Measurements from ENCODE around the gene GTPBP10. TPM values are rescaled to one million over a fixed set of nuclear protein-coding genes. Genes with fewer than 3 reads are reported as not detected.
"Not testable (repeated sequence)": the region's sequence is repeated elsewhere in the genome, so short reads cannot be mapped to it uniquely, and the experiment has no call there.

GTPBP10 gene, protein sequence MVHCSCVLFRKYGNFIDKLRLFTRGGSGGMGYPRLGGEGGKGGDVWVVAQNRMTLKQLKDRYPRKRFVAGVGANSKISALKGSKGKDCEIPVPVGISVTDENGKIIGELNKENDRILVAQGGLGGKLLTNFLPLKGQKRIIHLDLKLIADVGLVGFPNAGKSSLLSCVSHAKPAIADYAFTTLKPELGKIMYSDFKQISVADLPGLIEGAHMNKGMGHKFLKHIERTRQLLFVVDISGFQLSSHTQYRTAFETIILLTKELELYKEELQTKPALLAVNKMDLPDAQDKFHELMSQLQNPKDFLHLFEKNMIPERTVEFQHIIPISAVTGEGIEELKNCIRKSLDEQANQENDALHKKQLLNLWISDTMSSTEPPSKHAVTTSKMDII
- polyA plus RNA-seq: 1 to 10 TPM; 7.0 to 9.3 (median 8.3) TPM

DNA sequence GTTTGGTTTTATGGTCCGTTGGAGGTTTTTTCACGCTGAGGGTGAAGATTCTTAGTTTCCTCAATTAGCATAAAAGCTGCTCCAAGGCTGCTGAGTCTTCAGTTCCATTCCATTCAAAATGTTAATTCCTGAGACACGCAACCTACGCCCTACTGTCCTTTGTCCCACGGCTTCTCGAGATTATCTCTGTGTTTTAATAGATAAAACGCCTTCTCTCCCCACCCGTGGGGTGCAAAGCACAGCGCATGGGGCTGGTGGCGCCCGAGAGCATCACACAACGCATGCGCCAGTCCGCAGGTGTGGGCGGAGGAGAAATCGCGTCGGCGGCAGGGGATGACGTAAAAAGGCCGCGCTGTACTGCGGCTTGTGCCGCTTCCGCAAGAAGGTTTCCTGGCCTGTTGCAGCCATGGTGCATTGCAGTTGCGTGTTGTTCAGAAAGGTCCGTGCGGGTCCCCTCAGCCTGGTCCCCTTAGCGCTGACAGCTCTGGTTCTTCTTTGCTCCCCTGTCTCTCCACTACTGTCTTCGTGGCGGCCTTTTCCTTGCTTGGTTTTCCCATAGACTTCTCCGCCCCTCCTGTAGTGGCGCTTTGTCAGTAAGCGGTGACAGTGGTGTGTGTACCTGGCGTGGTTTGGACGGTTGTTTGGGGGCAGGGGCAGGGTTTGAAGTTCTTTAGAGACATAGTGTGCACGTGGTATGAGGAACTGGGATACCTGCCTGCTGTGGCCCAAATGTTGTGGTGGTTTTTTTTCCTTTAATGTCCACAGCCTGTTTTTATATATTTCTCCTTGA lies at the start of gene GTPBP10:
GTPBP10 (plus strand) TSS at position 381 of the 790 bp plus-strand sequence; CDS start at position 407, 26 bp downstream.
- 0 to 1% (median 0%) methylated on average over 37 of the region's 37 CpGs for WGBS, 3 donors
- H3K27ac ChIP-seq (ENCODE audit: low read depth, low read length): no peak within 1 kb of the TSS

DNA sequence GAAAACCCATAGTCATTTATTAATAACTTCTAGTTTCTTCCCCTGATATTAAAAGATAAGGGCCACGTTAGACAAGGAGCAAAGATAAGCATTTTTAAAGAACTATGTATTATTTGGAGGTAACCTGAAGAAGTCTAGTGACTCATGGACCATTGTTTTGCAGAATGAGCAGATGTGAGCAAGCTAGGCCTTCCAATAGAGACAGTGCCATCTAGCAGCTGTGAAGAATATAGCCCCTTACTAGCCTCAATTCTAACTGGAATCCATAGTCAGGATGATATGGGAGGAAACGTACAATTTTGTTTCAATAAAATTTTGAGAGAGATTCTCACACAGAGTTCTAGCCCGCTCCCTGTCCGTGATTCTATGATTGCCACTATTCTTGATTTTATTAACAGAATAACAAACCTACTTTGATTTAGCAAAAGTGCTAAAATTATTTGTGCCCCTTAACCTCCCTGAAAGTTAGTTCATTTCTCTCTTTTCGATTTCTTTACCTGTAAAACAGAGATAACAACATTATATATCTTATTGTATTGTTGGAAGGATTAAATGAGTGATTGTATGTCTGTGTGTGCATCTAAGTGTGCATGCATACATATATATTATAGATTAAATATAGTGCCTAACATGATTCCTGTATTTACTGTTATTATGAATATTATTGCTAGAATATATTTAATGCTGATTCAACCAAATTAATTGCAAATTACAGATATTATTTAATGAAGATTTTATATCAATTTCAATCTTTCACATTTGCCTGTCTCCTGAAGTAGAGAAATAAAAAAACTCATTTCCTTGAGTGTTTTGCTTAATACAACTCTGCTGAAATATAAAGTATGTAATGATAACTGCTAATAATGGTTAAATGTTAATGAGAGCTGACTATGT lies 48.1 kb upstream of the GTPBP10 start:
- WGBS, 3 donors: 50 to 61% (median 58%) methylated on average over 5 of the region's 5 CpGs
- no peak overlapping the region for H3K27ac ChIP-seq (ENCODE audit: low read depth, low read length)

DNA sequence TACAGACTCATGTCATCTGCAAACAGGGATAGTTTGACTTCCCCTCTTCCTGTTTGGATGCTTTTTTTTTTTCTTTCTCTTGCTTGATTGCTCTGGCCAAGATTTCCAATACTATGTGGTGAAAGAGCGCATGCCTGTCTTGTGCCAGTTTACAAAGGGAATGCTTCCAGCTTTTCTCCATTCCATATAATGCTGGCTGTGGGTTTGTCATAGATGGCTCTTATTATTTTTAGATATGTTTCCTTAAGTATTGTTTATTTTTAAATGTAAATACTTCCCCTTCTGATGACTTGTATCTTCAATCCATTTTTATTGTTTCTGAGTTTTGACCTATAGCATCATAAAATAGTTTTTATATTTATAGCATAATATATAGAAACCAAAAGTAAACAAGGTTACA lies 43.3 kb upstream of the GTPBP10 start:
- WGBS, 3 donors: 88 to 96% (median 94%) methylated on average over 1 of the region's 1 CpG
- H3K27ac ChIP-seq (ENCODE audit: low read depth, low read length): no peak overlapping the region

DNA sequence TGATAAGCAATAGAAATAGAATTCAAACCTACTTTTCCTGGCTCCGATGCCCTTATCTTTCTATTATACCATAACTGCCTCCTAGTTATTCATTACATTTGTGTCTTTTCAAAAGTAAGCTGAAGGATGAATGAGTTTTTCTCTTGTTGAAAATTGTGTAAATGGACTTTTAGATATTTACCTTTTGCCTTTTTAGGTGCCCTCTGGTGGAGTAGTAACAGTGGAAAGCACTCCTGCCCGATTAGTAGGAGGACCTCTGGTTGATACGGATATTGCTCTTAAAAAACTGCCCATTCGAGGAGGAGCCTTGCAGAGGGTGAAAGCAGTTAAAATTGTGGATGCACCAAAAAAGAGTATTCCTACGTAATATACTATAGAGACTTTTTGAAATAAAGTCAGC lies 36.6 kb upstream of the GTPBP10 start:
- no peak overlapping the region for H3K27ac ChIP-seq (ENCODE audit: low read depth, low read length)
- WGBS, 3 donors: 71 to 91% (median 86%) methylated on average over 5 of the region's 5 CpGs

DNA sequence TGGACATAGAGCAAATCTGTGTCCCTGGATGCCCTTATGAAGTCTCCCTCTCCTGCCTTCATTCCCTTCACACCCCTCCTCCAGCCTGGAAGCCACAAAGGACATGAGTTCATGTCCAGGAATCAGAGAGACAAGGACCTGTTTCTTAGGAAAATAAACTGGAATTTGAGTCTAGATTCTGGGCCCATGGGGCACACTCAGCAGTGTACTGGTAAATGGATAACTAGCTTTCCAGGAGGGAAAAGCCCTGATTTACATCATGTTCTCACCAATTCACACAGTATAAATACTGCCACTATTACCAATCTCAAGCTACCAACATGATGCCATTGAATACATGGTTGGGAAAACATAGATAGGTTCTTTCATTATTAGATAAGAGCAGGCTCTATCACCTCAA lies 35.3 kb upstream of the GTPBP10 start:
- H3K27ac ChIP-seq (ENCODE audit: low read depth, low read length): no peak overlapping the region

DNA sequence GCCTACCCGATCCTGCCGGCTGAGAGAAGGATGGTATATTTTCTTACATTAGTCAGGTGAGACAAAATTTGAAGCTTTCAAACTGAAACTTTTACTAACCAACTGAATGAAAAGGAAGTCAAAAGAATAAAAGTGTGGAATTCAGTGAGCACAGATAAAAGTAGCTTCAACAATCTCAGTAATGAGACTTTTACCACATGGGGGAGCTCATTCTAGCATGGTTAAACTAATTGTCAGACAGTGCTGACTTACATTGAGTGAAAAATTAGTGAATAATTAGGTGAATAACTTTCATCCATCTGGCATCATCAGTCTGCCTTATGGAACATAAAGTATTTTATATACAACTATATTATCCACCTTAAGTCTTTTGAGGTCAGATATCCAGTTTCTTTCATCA lies 33.8 kb upstream of the GTPBP10 start:
- no peak overlapping the region for H3K27ac ChIP-seq (ENCODE audit: low read depth, low read length)
- WGBS, 3 donors: 90 to 92% (median 90%) methylated on average over 2 of the region's 2 CpGs

DNA sequence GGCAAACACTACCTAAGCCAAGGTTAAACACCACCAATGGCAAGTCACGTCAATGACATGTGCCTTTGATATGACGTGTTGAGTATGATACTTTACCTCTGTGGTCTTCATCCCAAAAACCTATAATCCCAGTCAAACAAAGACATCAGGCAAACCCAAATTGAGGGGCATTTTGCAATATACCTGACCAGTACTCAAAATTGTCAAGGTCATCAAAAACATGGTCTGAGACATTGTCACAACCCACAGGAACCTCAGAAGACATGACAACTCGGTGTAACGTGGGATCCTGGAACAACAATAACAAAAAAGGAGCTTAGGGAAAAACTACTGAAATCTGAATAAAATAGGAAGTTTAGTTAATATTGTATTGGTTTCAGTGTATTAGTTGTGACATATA lies 32.6 kb upstream of the GTPBP10 start:
- 63 to 70% (median 68%) methylated on average over 4 of the region's 4 CpGs for WGBS, 3 donors

DNA sequence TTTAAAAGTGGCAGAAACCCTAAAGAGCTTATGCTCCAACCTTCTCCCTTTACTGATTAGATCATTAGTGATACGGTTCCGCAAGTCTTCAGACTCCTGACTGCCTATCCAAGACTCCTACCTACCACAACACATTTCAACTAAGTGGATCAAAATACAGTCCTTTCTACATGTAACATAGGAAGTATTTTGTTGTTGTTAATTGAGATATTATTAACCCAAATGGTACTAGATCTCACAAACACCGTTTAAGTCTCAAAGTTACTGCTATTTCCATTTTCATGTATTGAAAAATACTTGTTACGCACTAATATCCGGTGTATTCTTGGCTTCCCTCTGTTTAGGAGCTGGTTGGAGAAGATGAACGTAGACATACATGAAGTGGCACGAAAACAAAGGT lies 26.5 kb upstream of the GTPBP10 start:
- H3K27ac ChIP-seq (ENCODE audit: low read depth, low read length): no peak overlapping the region
- WGBS, 3 donors: 82 to 85% (median 85%) methylated on average over 7 of the region's 7 CpGs

More for the DNA sequence above, 32.6 kb upstream of the GTPBP10 start:
- H3K27ac ChIP-seq (ENCODE audit: low read depth, low read length): no peak overlapping the region

DNA sequence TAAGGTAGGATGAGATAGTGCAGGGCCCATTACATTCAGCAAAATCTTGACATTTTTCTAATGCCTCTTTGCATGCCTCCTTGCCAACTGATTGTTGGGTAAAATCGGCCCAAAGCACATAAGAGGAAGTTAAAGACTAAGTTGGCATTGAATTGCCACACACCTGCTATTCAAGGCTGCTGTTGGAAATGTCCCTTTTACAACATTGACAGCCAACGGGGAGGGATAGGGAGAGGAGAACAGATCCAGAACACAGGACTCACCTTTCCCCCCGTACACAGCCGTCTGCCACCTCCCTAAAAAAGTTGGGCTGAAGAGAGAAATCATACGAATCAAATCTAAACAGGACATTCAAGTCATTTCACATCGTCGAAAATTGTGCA lies 26.1 kb upstream of the GTPBP10 start:
- H3K27ac ChIP-seq (ENCODE audit: low read depth, low read length): no peak overlapping the region
- WGBS, 3 donors: 26 to 36% (median 26%) methylated on average over 7 of the region's 7 CpGs

DNA sequence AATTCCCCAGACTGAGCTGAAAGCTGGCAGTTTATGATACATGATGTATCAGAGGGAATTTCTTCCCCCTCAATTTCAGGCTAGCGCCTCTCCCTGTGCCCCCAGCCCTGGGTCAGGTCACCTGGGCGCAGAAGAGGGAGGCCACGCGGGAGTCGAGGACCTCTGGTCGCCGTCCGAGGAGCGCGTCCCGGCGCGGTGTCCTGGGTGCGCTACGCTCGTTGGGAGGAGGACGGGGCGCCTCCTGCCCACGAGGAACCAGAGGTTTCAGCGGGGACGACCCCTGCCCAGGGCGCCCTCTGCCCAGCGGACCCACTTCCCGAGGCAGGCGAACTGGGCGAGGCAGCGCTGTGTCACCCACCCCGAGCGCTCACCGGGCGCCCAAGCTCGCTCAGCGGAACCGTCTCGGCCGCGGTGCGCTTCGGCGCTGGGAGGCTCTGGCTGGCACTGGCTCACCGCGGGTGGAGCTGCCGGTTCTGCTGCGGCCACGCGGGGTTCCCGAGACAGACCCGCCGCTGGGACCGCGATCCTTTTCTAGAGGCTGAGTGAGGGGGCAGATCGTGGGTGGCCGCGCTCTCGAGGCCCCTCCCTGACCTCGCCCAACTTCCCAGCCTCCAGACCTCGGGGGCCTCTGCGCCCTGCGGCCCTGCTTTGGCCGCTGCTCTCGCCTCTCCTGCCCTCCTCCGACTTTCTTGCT lies 25.6 kb upstream of the GTPBP10 start, which contains the start of gene FAM237B:
FAM237B (minus strand) TSS at position 504 of the 694 bp plus-strand sequence. CDS start 1,556 bp downstream, outside the sequence.
- WGBS, 3 donors: 1 to 2% (median 2%) methylated on average over 54 to 62 of the region's 62 CpGs

DNA sequence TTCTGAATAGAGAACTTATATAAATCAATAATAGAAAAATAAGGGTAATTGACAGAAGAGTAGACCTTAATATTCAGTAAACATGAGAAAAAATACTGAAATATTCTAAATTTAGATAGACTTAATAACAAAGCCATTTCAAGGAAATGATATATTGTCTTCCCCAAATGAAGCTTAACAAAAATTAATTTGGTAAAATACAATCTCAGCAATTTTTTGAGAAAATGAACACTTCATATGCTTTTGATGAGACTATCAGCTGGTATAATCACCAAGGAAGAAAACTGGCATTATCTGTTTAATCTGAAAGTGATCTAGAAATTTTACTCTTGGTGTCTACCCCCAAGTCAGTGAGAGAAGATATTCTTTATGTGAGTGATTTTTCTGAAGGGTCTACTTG lies 23.7 kb upstream of the GTPBP10 start:
- H3K27ac ChIP-seq (ENCODE audit: low read depth, low read length): no peak overlapping the region

More for the DNA sequence above, 25.6 kb upstream of the GTPBP10 start, which contains the start of gene FAM237B:
- H3K27ac ChIP-seq (ENCODE audit: low read depth, low read length): no peak within 1 kb of the TSS

DNA sequence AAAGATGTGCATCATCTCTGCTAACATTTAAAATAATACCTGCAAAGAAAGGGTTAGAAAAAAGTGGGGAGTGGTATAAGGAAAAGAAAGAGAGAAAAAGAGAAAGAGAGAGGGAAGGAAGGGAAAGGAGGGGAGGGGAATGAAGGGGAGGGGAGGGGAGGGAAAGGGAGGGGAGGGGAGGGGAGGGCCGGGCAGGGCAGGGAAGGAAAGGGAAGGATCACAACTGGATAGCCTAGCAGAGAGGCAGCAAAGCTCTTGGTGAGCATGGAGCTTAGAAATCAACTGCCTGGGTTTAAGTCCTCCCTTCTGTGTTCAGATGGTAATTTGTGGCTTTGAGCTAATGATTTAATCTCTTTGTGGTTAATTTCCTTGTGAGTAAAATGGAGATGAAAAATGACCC lies 20.0 kb upstream of the GTPBP10 start:
- no peak overlapping the region for H3K27ac ChIP-seq (ENCODE audit: low read depth, low read length)
- 9 to 29% methylated on average over 1 of the region's 1 CpG; no CpG with 5 or more reads in 1 of the 3 donors for WGBS, 3 donors

DNA sequence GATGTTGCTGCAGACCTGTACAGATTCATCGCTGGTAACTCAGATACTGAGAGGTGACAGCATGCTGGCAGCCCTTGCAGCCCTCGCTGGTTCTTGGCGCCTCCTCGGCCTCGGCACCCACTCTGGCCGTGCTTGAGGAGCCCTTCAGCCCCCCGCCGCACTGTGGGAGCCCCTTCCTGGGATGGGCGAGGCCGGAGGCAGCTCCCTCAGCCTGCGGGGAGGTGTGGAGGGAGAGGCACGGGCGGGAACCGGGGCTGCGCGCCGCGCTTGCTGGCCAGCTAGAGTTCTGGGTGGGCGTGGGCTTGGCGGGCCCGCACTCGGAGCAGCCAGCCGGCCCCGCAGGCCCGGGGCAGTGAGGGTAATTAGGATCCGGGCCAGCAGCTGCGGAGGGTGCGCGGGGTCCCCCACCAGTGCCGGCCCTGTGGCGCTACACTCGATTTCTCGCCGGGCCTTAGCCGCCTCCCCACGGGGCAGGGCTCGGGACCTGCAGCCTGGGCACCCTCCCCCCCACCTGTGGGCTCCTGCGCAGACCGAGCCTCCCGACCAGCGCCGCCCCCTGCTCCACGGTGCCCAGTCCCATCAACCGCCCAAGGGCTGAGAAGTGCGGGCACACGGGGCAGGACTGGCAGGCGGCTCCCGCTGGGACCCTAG lies 12.2 kb upstream of the GTPBP10 start:
- 94 to 96% (median 95%) methylated on average over 41 to 48 of the region's 48 CpGs for WGBS, 3 donors
- no peak overlapping the region for H3K27ac ChIP-seq (ENCODE audit: low read depth, low read length)

DNA sequence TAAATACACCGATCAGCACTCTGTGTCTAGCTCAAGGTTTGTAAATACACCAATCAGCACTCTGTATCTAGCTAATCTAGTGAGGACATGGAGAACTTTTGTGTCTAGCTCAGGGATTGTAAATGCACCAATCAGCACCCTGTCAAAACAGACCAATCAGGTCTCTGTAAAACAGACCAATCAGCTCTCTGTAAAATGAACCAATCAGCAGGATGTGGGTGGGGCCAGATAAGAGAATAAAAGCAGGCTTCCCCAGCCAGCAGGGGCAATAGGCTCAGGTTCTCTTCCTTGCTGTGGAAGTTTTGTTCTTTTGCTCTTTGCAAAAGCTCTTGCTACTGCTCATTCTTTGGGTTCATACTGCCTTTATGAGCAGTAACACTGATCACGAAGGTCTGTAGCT lies 11.6 kb upstream of the GTPBP10 start:
- not testable (repeated sequence) for H3K27ac ChIP-seq (ENCODE audit: low read depth, low read length)
- WGBS, 3 donors: 80 to 89% (median 87%) methylated on average over 2 of the region's 2 CpGs

DNA sequence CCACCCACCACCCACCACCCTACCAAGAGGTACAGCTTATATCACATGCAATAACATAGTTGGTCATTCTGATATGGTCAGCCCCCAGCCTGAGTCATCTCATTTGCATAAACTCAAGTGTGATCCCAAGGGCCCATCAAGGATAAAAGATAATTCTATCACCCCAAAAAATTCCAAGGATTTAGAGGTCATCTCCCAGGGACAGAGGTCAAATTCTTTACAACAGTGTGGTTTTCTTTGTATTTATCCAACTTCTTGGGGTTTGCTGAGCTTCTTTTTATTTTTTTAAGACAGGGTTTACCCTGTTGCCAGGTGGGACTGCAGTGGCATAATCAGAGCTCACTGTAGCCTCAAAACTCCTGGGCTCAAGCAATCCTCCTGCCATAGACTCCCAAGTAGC lies 9.4 kb upstream of the GTPBP10 start:
- no peak overlapping the region for H3K27ac ChIP-seq (ENCODE audit: low read depth, low read length)

DNA sequence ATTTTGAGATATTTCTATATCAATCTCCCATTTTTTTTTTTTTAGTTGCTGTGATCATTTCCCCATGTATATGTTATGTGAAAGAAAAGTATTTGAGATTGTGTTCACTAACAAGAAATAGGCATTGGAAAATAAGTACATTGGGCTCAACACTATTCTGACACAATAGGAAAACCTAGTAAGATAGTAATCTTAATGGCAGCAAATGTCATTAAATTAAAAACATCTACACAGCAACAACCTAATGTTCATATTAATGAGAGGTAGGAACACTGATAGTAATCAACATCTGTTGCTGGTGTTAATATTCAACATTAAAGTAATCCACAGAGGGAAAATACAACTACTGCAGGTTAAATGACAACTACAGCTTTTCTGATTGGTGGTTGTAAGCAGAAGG lies 1.5 kb upstream of the GTPBP10 start:
- no peak overlapping the region for H3K27ac ChIP-seq (ENCODE audit: low read depth, low read length)

DNA sequence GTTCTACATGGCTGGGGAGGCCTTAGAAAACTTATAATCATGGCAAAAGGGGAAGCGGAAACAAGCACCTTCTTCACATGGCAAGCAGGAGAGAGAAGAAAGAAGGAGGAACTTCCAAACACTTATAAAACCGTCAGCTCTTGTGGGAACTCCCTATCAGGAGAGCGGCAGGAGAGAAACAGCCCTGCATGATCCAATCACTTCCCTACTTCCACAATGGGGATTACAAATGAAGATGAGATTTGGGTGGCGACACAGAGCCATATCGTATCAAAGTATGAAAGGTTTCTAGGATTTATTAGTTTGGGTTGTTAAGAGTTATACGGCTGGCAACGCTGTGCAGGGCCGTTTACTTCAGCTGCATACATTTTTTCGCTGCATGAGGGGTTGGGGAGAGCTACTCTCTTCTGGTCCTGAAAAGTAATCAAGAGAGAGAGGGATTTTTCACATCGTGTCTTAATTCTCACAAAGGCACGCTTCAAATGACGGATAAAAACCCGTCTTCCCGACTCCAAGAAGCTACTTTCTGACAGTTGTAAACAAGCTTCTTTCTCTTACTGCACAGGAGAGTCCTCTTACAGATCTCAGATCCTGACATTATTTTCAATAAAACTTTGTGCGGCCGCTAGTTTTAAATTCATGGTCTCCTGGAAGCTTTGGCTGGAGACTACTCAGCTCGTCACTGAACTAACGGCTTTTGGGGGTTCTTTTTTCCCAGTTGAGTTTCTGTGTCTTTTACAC lies 751 bp upstream of the GTPBP10 start:
- 5 to 9% (median 7%) methylated on average over 18 of the region's 18 CpGs for WGBS, 3 donors
- H3K27ac ChIP-seq (ENCODE audit: low read depth, low read length): no peak overlapping the region

All from adipose tissue (tissue), 3 donors.